Stimulated activated CD8-positive, alpha-beta memory T cell treated with anti-CD3 and anti-CD28 coated beads, Interleukin-7, amount 100 ng/mL, for 48 hours (primary cell): ENCODE measurements around the gene COL11A1.
"Not testable (repeated sequence)": the region's sequence is repeated elsewhere in the genome, so short reads cannot be mapped to it uniquely, and the experiment has no call there.

Experiments used
- DNase-seq, 2 donors: peaks; one replicate each; pipeline ENCODE4 v3.0.0-alpha.2; 2020; ENCODE audit warnings: low read depth in 1 of 2; ENCODE audit errors: extremely low read depth in 1 of 2

The COL11A1 gene

GRCh38 chr1:102933362-102933761, 175.0 kb downstream of the COL11A1 start:
- DNase-seq = not testable (repeated sequence)

- no peak for DNase-seq
Observed at GRCh38 chr1:102919659-102920058, 188.7 kb downstream of the COL11A1 start.

- no peak for DNase-seq
Observed at GRCh38 chr1:102901996-102902395, 206.3 kb downstream of the COL11A1 start.

- no peak for DNase-seq
Observed at GRCh38 chr1:102899935-102900334, 208.4 kb downstream of the COL11A1 start.

- no peak for DNase-seq
Observed at GRCh38 chr1:102897557-102897956, 210.8 kb downstream of the COL11A1 start.

GRCh38 chr1:102896771-102897170, 211.6 kb downstream of the COL11A1 start:
- DNase-seq = no peak

- DNase-seq = no peak
Observed at GRCh38 chr1:102896286-102896685, 212.0 kb downstream of the COL11A1 start.

GRCh38 chr1:102891868-102892625, 216.3 kb downstream of the COL11A1 start:
- no peak for DNase-seq

GRCh38 chr1:102886638-102887037, 221.7 kb downstream of the COL11A1 start:
- DNase-seq = no peak

GRCh38 chr1:102884238-102884637, 224.1 kb downstream of the COL11A1 start:
- no peak for DNase-seq

GRCh38 chr1:102879439-102879993, 228.8 kb downstream of the COL11A1 start:
- no peak for DNase-seq

GRCh38 chr1:102875756-102876155, 232.6 kb downstream of the COL11A1 start:
- no peak for DNase-seq

GRCh38 chr1:102872526-102872925, 235.8 kb downstream of the COL11A1 start:
- no peak for DNase-seq

GRCh38 chr1:102872097-102872496, 236.2 kb downstream of the COL11A1 start:
- DNase-seq = no peak

GRCh38 chr1:102863704-102864103, 244.6 kb downstream of the COL11A1 start:
- no peak for DNase-seq

GRCh38 chr1:102861247-102861646, 247.1 kb downstream of the COL11A1 start:
- DNase-seq = no peak

- DNase-seq = no peak
Observed at GRCh38 chr1:102858695-102859094, 249.6 kb downstream of the COL11A1 start.

GRCh38 chr1:102857251-102857650, 251.1 kb downstream of the COL11A1 start:
- DNase-seq = no peak

GRCh38 chr1:102853701-102854187, 254.6 kb downstream of the COL11A1 start:
- no peak for DNase-seq

GRCh38 chr1:102853136-102853535, 255.2 kb downstream of the COL11A1 start:
- DNase-seq = no peak

GRCh38 chr1:102852613-102853012, 255.7 kb downstream of the COL11A1 start:
- no peak for DNase-seq

- no peak for DNase-seq
Observed at GRCh38 chr1:102851616-102852015, 256.7 kb downstream of the COL11A1 start.
